Measurements from ENCODE around the gene FGFR4.
A peak's percentile ranks its signal among the peaks of the same experiment; 100 is the strongest.

The FGFR4 gene

GRCh38 chr5:177067503-177067902, 19.2 kb upstream of the FGFR4 start:
- no peak for DNase-seq (ENCODE audit: low read depth)
- H3K4me3 ChIP-seq (replicated peaks; ENCODE audit: low read depth, low read length): no peak overlapping the region
- no peak for TF ChIP-seq CTCF (IDR thresholded peaks at IDR 0.05; ENCODE audit: low read length, missing control alignments)

- no peak overlapping the region for H3K4me3 ChIP-seq (replicated peaks; ENCODE audit: low read depth, low read length)
- TF ChIP-seq CTCF (IDR thresholded peaks at IDR 0.05; ENCODE audit: low read length, missing control alignments): no peak
- no peak for DNase-seq (ENCODE audit: low read depth)
Observed at GRCh38 chr5:177070536-177071191, 16.1 kb upstream of the FGFR4 start.

- peak; percentile 93 for TF ChIP-seq CTCF (IDR thresholded peaks at IDR 0.05; ENCODE audit: low read length, missing control alignments)
- peak; percentile 89 for DNase-seq (ENCODE audit: low read depth)
- H3K4me3 ChIP-seq (replicated peaks; ENCODE audit: low read depth, low read length): no peak overlapping the region
Observed at GRCh38 chr5:177071666-177072385, 14.9 kb upstream of the FGFR4 start.

- DNase-seq (ENCODE audit: low read depth): no peak
- no peak overlapping the region for H3K4me3 ChIP-seq (replicated peaks; ENCODE audit: low read depth, low read length)
- TF ChIP-seq CTCF (IDR thresholded peaks at IDR 0.05; ENCODE audit: low read length, missing control alignments): no peak
Observed at GRCh38 chr5:177077335-177077734, 9.4 kb upstream of the FGFR4 start.

GRCh38 chr5:177079606-177080005, 7.1 kb upstream of the FGFR4 start:
- no peak for TF ChIP-seq CTCF (IDR thresholded peaks at IDR 0.05; ENCODE audit: low read length, missing control alignments)
- no peak overlapping the region for H3K4me3 ChIP-seq (replicated peaks; ENCODE audit: low read depth, low read length)
- DNase-seq (ENCODE audit: low read depth): no peak

GRCh38 chr5:177080265-177080664, 6.5 kb upstream of the FGFR4 start:
- no peak for TF ChIP-seq CTCF (IDR thresholded peaks at IDR 0.05; ENCODE audit: low read length, missing control alignments)
- no peak overlapping the region for H3K4me3 ChIP-seq (replicated peaks; ENCODE audit: low read depth, low read length)
- no peak for DNase-seq (ENCODE audit: low read depth)
